CD14-positive monocyte (primary cell): ENCODE data around the gene HIBADH. TPM values are rescaled to one million over a fixed set of nuclear protein-coding genes. Genes with fewer than 3 reads are reported as not detected.

Source experiments
- DNase-seq, 3 donors: peaks; one replicate each; pipeline ENCODE4 v3.0.0-alpha.2; 2011 to 2022
- H2AFZ ChIP-seq: 2 replicates; pipeline ENCODE4 v1.6.0; 2012; ENCODE audit warnings: mild to moderate bottlenecking, low read depth, low read length, inconsistent platforms; ENCODE audit not compliant: insufficient read depth, poor library complexity, severe bottlenecking
- H3K27ac ChIP-seq, 2 donors: 1 replicate in 1 of 2; 2 replicates in 1 of 2; pipeline ENCODE4 v1.5.1; 2012 to 2013; ENCODE audit warnings: low read length in 2 of 2, control low read depth in 1 of 2, inconsistent platforms in 1 of 2, low read depth in 1 of 2, mild to moderate bottlenecking in 1 of 2
- H3K27me3 ChIP-seq, 2 donors: one replicate each; pipeline versions ENCODE4 v1.6.0 to v1.6.1; 2011 to 2013; ENCODE audit warnings: low read length in 2 of 2; ENCODE audit not compliant: control insufficient read depth in 2 of 2, insufficient read depth in 2 of 2
- H3K36me3 ChIP-seq, 2 donors: replicated peaks in 1 of 2; 1 replicate in 1 of 2; 2 replicates in 1 of 2; pipeline versions ENCODE4 v1.5.1 to v1.6.1; 2012 to 2013; ENCODE audit warnings: low read length in 2 of 2, control low read depth in 1 of 2, inconsistent platforms in 1 of 2, mild to moderate bottlenecking in 1 of 2; ENCODE audit not compliant: insufficient read depth in 2 of 2, control insufficient read depth in 1 of 2
- H3K4me1 ChIP-seq, 2 donors: 1 replicate in 1 of 2; 2 replicates in 1 of 2; pipeline versions ENCODE4 v1.5.1 to v1.6.1; 2012 to 2013; ENCODE audit warnings: low read length in 2 of 2, control low read depth in 1 of 2, inconsistent platforms in 1 of 2, mild to moderate bottlenecking in 1 of 2, moderate library complexity in 1 of 2; ENCODE audit not compliant: insufficient read depth in 2 of 2, control insufficient read depth in 1 of 2
- H3K4me2 ChIP-seq: replicated peaks from 2 replicates; pipeline ENCODE3; 2012; ENCODE audit warnings: low read length, moderate library complexity, mild to moderate bottlenecking; ENCODE audit not compliant: poor library complexity, severe bottlenecking; ENCODE audit errors: extremely low read depth
- H3K4me3 ChIP-seq, 3 experiments: fragments of 200-600 bp in 1 of 3; sonication (generic) in 1 of 3; replicated peaks in 1 of 3; 1 replicate in 2 of 3; 2 replicates in 1 of 3; pipeline ENCODE4 v1.5.1; 2011 to 2013; ENCODE audit warnings: low read length in 3 of 3, mild to moderate bottlenecking in 3 of 3, control low read depth in 2 of 3, low read depth in 2 of 3, inconsistent platforms in 1 of 3, moderate library complexity in 1 of 3
- H3K79me2 ChIP-seq: 2 replicates; pipeline ENCODE4 v1.6.0; 2012; ENCODE audit warnings: mild to moderate bottlenecking, control low read depth, inconsistent platforms, low read length, moderate library complexity; ENCODE audit not compliant: insufficient read depth
- H3K9ac ChIP-seq: 2 replicates; pipeline ENCODE4 v1.6.0; 2017; ENCODE audit warnings: low read length, mild to moderate bottlenecking; ENCODE audit not compliant: insufficient read depth, poor library complexity, severe bottlenecking
- H3K9me3 ChIP-seq, 2 donors: replicated peaks in 1 of 2; 1 replicate in 1 of 2; 2 replicates in 1 of 2; pipeline versions ENCODE4 v1.5.1 to v1.6.1; 2012 to 2013; ENCODE audit warnings: low read length in 2 of 2, control low read depth in 1 of 2; ENCODE audit not compliant: control insufficient read depth in 1 of 2, insufficient read depth in 1 of 2
- H4K20me1 ChIP-seq: 2 replicates; pipeline ENCODE4 v1.6.0; 2012; ENCODE audit warnings: mild to moderate bottlenecking, low read length, control low read depth, moderate library complexity; ENCODE audit not compliant: insufficient read depth
- H3K27ac Mint-ChIP-seq, 7 donors: one replicate each; pipeline ENCODE4 v1.8.0; 2020; ENCODE audit warnings: mild to moderate bottlenecking in 7 of 7, mixed read lengths in 7 of 7, moderate library complexity in 6 of 7, inconsistent platforms in 2 of 7
- H3K27me3 Mint-ChIP-seq, 3 donors: one replicate each; pipeline ENCODE4 v1.8.0; 2021 to 2022; ENCODE audit warnings: low read depth in 3 of 3, mild to moderate bottlenecking in 3 of 3, mixed read lengths in 3 of 3, moderate library complexity in 3 of 3, inconsistent platforms in 1 of 3
- H3K36me3 Mint-ChIP-seq, 2 donors: one replicate each; pipeline ENCODE4 v1.8.0; 2020; ENCODE audit warnings: mixed read lengths in 2 of 2, inconsistent platforms in 1 of 2, mild to moderate bottlenecking in 1 of 2
- H3K4me1 Mint-ChIP-seq: one replicate; pipeline ENCODE4 v1.8.0; 2020; ENCODE audit warnings: mild to moderate bottlenecking, mixed read lengths
- H3K4me3 Mint-ChIP-seq, 2 donors: one replicate each; pipeline ENCODE4 v1.8.0; 2020; ENCODE audit warnings: mild to moderate bottlenecking in 2 of 2, mixed read lengths in 2 of 2, moderate library complexity in 1 of 2
- H3K9me3 Mint-ChIP-seq, 7 donors: one replicate each; pipeline ENCODE4 v1.8.0; 2020 to 2022; ENCODE audit warnings: mixed read lengths in 7 of 7, mild to moderate bottlenecking in 6 of 7, moderate library complexity in 6 of 7, inconsistent platforms in 2 of 7
- CTCF ChIP-seq: fragments of 200-600 bp; IDR thresholded peaks from one replicate; pipeline ENCODE4 v1.8.0; 2022; ENCODE audit warnings: antibody characterized with exemption, mild to moderate bottlenecking
- WGBS: methylation state at CpG from one replicate; pipeline ENCODE4 v1.1.5; 2013; ENCODE audit warnings: missing lambda C conversion rate; ENCODE audit not compliant: insufficient coverage; 5-methylcytosine and 5-hydroxymethylcytosine counted together
- intact Hi-C, 2 donors: fragments of 100-400 bp; cut with micrococcal nuclease; formaldehyde crosslinking; loops; one replicate each; pipeline versions ENCODE4 v1.15.0 to v1.15.1; 2023
- polyA plus RNA-seq, 3 donors: library from polyadenylated mRNA; depleted of rRNA in 1 of 3; unstranded in 2 of 3; stranded (reverse) in 1 of 3; fragments of 300-500 nt in 2 of 3; fragments of >200 nt in 1 of 3; fragmentation: Illumina TruSeq in 2 of 3; gene quantifications; 1 replicate in 2 of 3; 2 replicates in 1 of 3; pipeline ENCODE4 v1.2.3, GENCODE V29; 2012 to 2021

The HIBADH gene
- polyA plus RNA-seq, 3 donors: 8.9 to 29.1 (median 26.5) TPM

GRCh38 chr7:27520815-27521790 is 141.6 kb downstream of the HIBADH start:
- WGBS: 98% methylated on average over 13 of the region's 17 CpGs
- Histone ChIP-seq H4K20me1 (no peaks in the 10 kb centered on the region), H3K9me3 (no peaks in the 10 kb centered on the region), H3K9ac (no peak overlapping the region), H3K4me3 (no peak overlapping the region), H3K27ac (no peak overlapping the region), H2AFZ (no peak overlapping the region), H3K36me3 (peaks cover 0 to 7% of the 10 kb centered on the region in 2 donors), H3K4me1 (no peaks in the 10 kb centered on the region), H3K4me2 (no peak overlapping the region), H3K27me3 (no peaks in the 10 kb centered on the region), H3K79me2 (no peaks in the 10 kb centered on the region)
- no peak for DNase-seq
- Mint-ChIP-seq H3K9me3 (peaks cover 0 to 3% (median 0%) of the 10 kb centered on the region in 7 donors), H3K27ac (no peak overlapping the region), H3K4me3 (no peak overlapping the region), H3K4me1 (no peaks in the 10 kb centered on the region), H3K36me3 (peaks cover 12 to 19% of the 10 kb centered on the region in 2 donors), H3K27me3 (peaks cover 0 to 3% (median 0%) of the 10 kb centered on the region in 3 donors)
- intact Hi-C loops: no loop called here
- no peak for TF ChIP-seq CTCF

- Mint-ChIP-seq H3K4me3 (no peak overlapping the region), H3K27me3 (peaks cover 0 to 3% (median 3%) of the 10 kb centered on the region in 3 donors), H3K27ac (no peak overlapping the region), H3K36me3 (peaks cover 5 to 12% of the 10 kb centered on the region in 2 donors), H3K9me3 (peaks cover 0 to 3% (median 0%) of the 10 kb centered on the region in 7 donors), H3K4me1 (no peaks in the 10 kb centered on the region)
- Histone ChIP-seq H3K79me2 (no peaks in the 10 kb centered on the region), H3K9me3 (no peaks in the 10 kb centered on the region), H3K4me1 (no peaks in the 10 kb centered on the region), H3K9ac (no peak overlapping the region), H4K20me1 (no peaks in the 10 kb centered on the region), H3K4me2 (no peak overlapping the region), H3K27ac (no peak overlapping the region), H2AFZ (no peak overlapping the region), H3K4me3 (no peak overlapping the region), H3K27me3 (no peaks in the 10 kb centered on the region), H3K36me3 (peaks cover 0 to 6% of the 10 kb centered on the region in 2 donors)
- intact Hi-C loops: no loop called here
- no peak for TF ChIP-seq CTCF
- DNase-seq: no peak
- WGBS: 100% methylated on average over 6 of the region's 9 CpGs
These were observed 142.8 kb downstream of the HIBADH start for GRCh38 chr7:27519793-27520469.
